ENCODE results near the gene CDH8.

DNA sequence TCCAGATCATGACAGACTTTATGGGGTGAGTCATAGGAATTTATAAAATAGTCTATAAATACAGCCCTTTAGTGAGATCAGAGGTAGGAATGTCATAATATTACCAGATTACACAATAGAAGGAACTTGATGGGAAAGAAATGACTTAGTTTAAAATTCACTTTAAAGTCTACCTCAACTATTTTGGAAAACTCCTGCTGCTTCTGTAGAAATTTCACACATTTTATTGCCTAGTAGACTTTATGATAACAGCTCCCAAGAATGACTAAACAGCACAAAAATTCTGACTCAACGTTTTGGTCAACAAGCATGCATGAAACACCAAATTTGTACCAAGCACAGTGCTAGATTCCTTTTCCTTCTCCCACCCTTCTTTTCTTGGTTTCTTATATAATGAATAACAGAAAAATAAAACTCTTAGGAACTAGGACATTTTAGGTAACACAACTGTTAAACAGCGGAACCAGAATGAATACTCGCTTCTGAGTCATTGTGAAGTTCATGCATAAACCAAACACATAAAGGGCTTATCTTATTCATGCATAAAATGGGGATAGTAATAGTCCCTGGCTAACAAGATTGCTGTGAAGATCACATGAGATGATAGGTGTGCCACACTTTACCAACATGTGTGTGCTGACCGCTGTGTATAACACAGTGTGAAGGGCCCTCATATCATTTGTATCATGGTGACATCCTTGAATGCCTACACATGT, 243.9 kb downstream of the CDH8 start:
- TF ChIP-seq, protein P1, sequence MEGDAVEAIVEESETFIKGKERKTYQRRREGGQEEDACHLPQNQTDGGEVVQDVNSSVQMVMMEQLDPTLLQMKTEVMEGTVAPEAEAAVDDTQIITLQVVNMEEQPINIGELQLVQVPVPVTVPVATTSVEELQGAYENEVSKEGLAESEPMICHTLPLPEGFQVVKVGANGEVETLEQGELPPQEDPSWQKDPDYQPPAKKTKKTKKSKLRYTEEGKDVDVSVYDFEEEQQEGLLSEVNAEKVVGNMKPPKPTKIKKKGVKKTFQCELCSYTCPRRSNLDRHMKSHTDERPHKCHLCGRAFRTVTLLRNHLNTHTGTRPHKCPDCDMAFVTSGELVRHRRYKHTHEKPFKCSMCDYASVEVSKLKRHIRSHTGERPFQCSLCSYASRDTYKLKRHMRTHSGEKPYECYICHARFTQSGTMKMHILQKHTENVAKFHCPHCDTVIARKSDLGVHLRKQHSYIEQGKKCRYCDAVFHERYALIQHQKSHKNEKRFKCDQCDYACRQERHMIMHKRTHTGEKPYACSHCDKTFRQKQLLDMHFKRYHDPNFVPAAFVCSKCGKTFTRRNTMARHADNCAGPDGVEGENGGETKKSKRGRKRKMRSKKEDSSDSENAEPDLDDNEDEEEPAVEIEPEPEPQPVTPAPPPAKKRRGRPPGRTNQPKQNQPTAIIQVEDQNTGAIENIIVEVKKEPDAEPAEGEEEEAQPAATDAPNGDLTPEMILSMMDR (IDR thresholded peaks at IDR 0.05), result no peak
- TF ChIP-seq POLR2A (IDR thresholded peaks at IDR 0.05), result no peak

Measured in testis (tissue), 2 donors.